ENCODE measurements around the gene CYBRD1. TPM values are rescaled to one million over a fixed set of nuclear protein-coding genes. Genes with fewer than 3 reads are reported as not detected.

Gene CYBRD1
- total RNA-seq, 1 experiment from 2014 or later, result 7.9 TPM

DNA sequence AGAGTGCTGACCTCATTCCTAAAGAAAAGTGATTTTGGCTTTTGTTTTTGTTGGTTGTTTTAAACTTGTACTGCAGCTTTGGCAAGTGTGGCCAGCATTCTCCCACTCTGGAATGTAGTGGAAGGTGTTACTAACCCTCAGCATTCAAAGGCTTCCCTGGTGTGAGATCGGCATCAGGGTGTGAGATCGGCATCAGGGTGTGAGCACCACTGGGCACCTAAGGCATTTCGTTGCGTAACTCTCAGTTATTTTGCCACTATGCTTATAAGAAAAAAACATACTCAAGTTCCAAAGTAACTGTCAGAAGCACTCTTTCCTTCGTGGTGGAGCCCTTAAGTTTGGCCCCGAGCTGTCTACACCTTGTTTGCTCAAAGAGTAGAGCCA is 1.7 kb downstream of the CYBRD1 start:
- peaks cover 25% of the 10 kb centered on the region for H3K4me1 Mint-ChIP-seq
- ChIA-PET CTCF (interaction anchor here (0.8 to 1.6 kb wide), 7 partner anchors 18 to 595 kb away, joined by 3 to 6 read pairs (median 4); partner anchors contain the start of gene GORASP2), POLR2A (no interaction called here)
- H3K27me3 Mint-ChIP-seq (ENCODE audit: low read depth), result no peaks in the 10 kb centered on the region; the same call in 1 of the 2 replicates
- no peaks in the 10 kb centered on the region for H3K36me3 Mint-ChIP-seq
- no peak for TF ChIP-seq ZNF219 (CRISPR knock-in tag; IDR thresholded peaks at IDR 0.05; ENCODE audit: borderline replicate concordance)
- TF ChIP-seq, protein P1, sequence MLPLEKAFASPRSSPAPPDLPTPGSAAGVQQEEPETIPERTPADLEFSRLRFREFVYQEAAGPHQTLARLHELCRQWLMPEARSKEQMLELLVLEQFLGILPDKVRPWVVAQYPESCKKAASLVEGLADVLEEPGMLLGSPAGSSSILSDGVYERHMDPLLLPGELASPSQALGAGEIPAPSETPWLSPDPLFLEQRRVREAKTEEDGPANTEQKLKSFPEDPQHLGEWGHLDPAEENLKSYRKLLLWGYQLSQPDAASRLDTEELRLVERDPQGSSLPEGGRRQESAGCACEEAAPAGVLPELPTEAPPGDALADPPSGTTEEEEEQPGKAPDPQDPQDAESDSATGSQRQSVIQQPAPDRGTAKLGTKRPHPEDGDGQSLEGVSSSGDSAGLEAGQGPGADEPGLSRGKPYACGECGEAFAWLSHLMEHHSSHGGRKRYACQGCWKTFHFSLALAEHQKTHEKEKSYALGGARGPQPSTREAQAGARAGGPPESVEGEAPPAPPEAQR (CRISPR knock-in tag; IDR thresholded peaks at IDR 0.05), result no peak
- no peak for TF ChIP-seq RELA (CRISPR knock-in tag; IDR thresholded peaks at IDR 0.05; ENCODE audit: borderline replicate concordance)
- TF ChIP-seq ZBTB21 (CRISPR knock-in tag; IDR thresholded peaks at IDR 0.05; ENCODE audit: borderline replicate concordance), result no peak
- TF ChIP-seq, protein P2, sequence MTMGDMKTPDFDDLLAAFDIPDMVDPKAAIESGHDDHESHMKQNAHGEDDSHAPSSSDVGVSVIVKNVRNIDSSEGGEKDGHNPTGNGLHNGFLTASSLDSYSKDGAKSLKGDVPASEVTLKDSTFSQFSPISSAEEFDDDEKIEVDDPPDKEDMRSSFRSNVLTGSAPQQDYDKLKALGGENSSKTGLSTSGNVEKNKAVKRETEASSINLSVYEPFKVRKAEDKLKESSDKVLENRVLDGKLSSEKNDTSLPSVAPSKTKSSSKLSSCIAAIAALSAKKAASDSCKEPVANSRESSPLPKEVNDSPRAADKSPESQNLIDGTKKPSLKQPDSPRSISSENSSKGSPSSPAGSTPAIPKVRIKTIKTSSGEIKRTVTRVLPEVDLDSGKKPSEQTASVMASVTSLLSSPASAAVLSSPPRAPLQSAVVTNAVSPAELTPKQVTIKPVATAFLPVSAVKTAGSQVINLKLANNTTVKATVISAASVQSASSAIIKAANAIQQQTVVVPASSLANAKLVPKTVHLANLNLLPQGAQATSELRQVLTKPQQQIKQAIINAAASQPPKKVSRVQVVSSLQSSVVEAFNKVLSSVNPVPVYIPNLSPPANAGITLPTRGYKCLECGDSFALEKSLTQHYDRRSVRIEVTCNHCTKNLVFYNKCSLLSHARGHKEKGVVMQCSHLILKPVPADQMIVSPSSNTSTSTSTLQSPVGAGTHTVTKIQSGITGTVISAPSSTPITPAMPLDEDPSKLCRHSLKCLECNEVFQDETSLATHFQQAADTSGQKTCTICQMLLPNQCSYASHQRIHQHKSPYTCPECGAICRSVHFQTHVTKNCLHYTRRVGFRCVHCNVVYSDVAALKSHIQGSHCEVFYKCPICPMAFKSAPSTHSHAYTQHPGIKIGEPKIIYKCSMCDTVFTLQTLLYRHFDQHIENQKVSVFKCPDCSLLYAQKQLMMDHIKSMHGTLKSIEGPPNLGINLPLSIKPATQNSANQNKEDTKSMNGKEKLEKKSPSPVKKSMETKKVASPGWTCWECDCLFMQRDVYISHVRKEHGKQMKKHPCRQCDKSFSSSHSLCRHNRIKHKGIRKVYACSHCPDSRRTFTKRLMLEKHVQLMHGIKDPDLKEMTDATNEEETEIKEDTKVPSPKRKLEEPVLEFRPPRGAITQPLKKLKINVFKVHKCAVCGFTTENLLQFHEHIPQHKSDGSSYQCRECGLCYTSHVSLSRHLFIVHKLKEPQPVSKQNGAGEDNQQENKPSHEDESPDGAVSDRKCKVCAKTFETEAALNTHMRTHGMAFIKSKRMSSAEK (CRISPR knock-in tag; IDR thresholded peaks at IDR 0.05; ENCODE audit: borderline replicate concordance), result no peak
- TF ChIP-seq ELF4 (CRISPR knock-in tag; IDR thresholded peaks at IDR 0.05; ENCODE audit: low read depth), result no peak
- TF ChIP-seq ZNF423 (CRISPR knock-in tag; IDR thresholded peaks at IDR 0.05), result no peak
- TF ChIP-seq, protein P3, sequence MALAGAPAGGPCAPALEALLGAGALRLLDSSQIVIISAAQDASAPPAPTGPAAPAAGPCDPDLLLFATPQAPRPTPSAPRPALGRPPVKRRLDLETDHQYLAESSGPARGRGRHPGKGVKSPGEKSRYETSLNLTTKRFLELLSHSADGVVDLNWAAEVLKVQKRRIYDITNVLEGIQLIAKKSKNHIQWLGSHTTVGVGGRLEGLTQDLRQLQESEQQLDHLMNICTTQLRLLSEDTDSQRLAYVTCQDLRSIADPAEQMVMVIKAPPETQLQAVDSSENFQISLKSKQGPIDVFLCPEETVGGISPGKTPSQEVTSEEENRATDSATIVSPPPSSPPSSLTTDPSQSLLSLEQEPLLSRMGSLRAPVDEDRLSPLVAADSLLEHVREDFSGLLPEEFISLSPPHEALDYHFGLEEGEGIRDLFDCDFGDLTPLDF (CRISPR knock-in tag; IDR thresholded peaks at IDR 0.05), result no peak
- TF ChIP-seq EMX1 (CRISPR knock-in tag; IDR thresholded peaks at IDR 0.05), result no peak
- no peak for TF ChIP-seq SP1 (CRISPR knock-in tag; conservative IDR thresholded peaks at IDR 0.05)
- no peak for TF ChIP-seq NR3C1 (CRISPR knock-in tag; conservative IDR thresholded peaks at IDR 0.05; ENCODE audit: low read depth)
- TF ChIP-seq ATF6 (CRISPR knock-in tag; IDR thresholded peaks at IDR 0.05), result no peak
- TF ChIP-seq FOXJ3 (CRISPR knock-in tag; IDR thresholded peaks at IDR 0.05; ENCODE audit: borderline replicate concordance), result no peak
- no peak for TF ChIP-seq IRF2 (CRISPR knock-in tag; IDR thresholded peaks at IDR 0.05; ENCODE audit: borderline replicate concordance, low read depth)
- TF ChIP-seq ESRRA (CRISPR knock-in tag; IDR thresholded peaks at IDR 0.05; ENCODE audit: borderline replicate concordance), result no peak
- TF ChIP-seq TP53 (CRISPR knock-in tag; IDR thresholded peaks at IDR 0.05), result no peak
- TF ChIP-seq PRDM15 (CRISPR knock-in tag; IDR thresholded peaks at IDR 0.05), result no peak
- DNase-seq (ENCODE audit: low spot score) (no peak), ATAC-seq (no peak)
- peak overlapping the region; percentile 90 for H3K4me3 Mint-ChIP-seq
- H3K9me3 Mint-ChIP-seq, result no peaks in the 10 kb centered on the region
- H3K27ac Mint-ChIP-seq, result peak overlapping the region; percentile 62

Measured in WTC11 (cell line).